Body of pancreas (tissue), 4 donors: ENCODE data around the gene LAIR1.
A peak's percentile ranks its signal among the peaks of the same experiment; 100 is the strongest.
"Not testable (repeated sequence)": the region's sequence is repeated elsewhere in the genome, so short reads cannot be mapped to it uniquely, and the experiment has no call there.

Experiments used
- POLR2A ChIP-seq, 3 donors: fragments of 450-650 bp; IDR thresholded peaks; one replicate each; pipeline ENCODE4 v1.6.1; 2016; ENCODE audit warnings: antibody characterized with exemption in 3 of 3, mild to moderate bottlenecking in 2 of 3
- TF ChIP-seq, protein P1 (sequence below), 7 experiments: fragments of 450-650 bp in 4 of 7; fragments of 200-600 bp in 3 of 7; sonication (generic) in 3 of 7; IDR thresholded peaks; one replicate each; pipeline ENCODE4 v1.5.1; 2016 to 2019; ENCODE audit warnings: antibody characterized with exemption in 7 of 7

DNA sequence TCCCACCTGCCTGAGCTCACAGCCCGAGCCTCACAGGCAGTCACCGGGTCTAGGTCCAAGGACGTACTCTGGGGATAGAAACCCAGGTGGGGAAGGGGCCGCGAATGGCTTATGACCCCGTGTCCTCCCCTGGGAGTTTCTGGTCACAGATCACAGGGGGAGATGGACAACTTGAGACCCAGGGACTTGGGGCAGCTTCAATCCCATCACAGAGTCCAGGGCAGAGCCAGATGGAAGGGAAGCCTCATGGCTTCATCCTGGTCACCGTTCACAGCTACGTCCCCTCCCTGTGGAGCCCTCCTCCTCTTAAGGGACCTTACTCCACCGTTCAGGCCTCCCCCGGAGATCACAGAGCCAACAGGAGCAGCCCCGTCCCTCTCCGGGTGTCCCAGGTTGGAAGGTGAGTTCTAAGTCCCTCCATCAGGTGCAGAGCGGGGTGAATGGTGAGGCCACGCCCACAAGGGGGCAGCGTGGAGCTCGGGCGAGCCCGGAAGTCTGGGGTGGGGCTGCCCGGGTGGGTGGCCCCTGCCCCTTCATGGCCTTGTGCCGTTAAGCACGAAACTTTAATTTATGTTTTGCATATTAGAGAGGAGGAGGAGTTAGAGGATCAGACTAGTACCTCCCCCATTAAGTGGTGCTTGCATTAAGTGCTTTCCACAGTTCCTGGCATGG, 5.4 kb downstream of the LAIR1 start:
- TF ChIP-seq, protein P1, sequence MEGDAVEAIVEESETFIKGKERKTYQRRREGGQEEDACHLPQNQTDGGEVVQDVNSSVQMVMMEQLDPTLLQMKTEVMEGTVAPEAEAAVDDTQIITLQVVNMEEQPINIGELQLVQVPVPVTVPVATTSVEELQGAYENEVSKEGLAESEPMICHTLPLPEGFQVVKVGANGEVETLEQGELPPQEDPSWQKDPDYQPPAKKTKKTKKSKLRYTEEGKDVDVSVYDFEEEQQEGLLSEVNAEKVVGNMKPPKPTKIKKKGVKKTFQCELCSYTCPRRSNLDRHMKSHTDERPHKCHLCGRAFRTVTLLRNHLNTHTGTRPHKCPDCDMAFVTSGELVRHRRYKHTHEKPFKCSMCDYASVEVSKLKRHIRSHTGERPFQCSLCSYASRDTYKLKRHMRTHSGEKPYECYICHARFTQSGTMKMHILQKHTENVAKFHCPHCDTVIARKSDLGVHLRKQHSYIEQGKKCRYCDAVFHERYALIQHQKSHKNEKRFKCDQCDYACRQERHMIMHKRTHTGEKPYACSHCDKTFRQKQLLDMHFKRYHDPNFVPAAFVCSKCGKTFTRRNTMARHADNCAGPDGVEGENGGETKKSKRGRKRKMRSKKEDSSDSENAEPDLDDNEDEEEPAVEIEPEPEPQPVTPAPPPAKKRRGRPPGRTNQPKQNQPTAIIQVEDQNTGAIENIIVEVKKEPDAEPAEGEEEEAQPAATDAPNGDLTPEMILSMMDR (IDR thresholded peaks at IDR 0.05): peak in 2 of 7 experiments; percentile 23 to 28
- TF ChIP-seq POLR2A (IDR thresholded peaks at IDR 0.05): not testable (repeated sequence)
